ENCODE data around the gene ARHGAP22. TPM values are rescaled to one million over a fixed set of nuclear protein-coding genes. Genes with fewer than 3 reads are reported as not detected.

Gene ARHGAP22
- total RNA-seq, 1 donor from 2014 or later: 5.1 TPM

- Mint-ChIP-seq H3K27me3 (no peaks in the 10 kb centered on the region), H3K4me3 (no peak overlapping the region), H3K27ac (no peak overlapping the region), H3K36me3 (no peaks in the 10 kb centered on the region), H3K4me1 (ENCODE audit: unreplicated experiment) (peaks cover 9% of the 10 kb centered on the region), H3K9me3 (no peaks in the 10 kb centered on the region)
- TF ChIP-seq CTCF (conservative IDR thresholded peaks at IDR 0.05): no peak
- no peak for DNase-seq (ENCODE audit: extremely low spot score, unreplicated experiment)
Measured at GRCh38 chr10:48461623-48462481, 143.0 kb downstream of the ARHGAP22 start.

GRCh38 chr10:48460182-48460581 lies 144.7 kb downstream of the ARHGAP22 start:
- no peak for TF ChIP-seq CTCF (conservative IDR thresholded peaks at IDR 0.05)
- H3K27me3 Mint-ChIP-seq: no peaks in the 10 kb centered on the region

GRCh38 chr10:48459270-48460150 lies 145.4 kb downstream of the ARHGAP22 start:
- TF ChIP-seq CTCF (conservative IDR thresholded peaks at IDR 0.05): no peak
- H3K4me3 Mint-ChIP-seq: no peak overlapping the region
- no peak overlapping the region for H3K27ac Mint-ChIP-seq
- H3K4me1 Mint-ChIP-seq (ENCODE audit: unreplicated experiment): peaks cover 9% of the 10 kb centered on the region
- H3K27me3 Mint-ChIP-seq: no peaks in the 10 kb centered on the region
- H3K9me3 Mint-ChIP-seq: no peaks in the 10 kb centered on the region
- DNase-seq (ENCODE audit: extremely low spot score, unreplicated experiment): peak; percentile 62
- H3K36me3 Mint-ChIP-seq: no peaks in the 10 kb centered on the region

More at GRCh38 chr10:48460182-48460581, 144.7 kb downstream of the ARHGAP22 start:
- H3K27ac Mint-ChIP-seq: no peak overlapping the region
- H3K9me3 Mint-ChIP-seq: no peaks in the 10 kb centered on the region
- DNase-seq (ENCODE audit: extremely low spot score, unreplicated experiment): no peak
- H3K36me3 Mint-ChIP-seq: no peaks in the 10 kb centered on the region
- H3K4me3 Mint-ChIP-seq: no peak overlapping the region
- peaks cover 9% of the 10 kb centered on the region for H3K4me1 Mint-ChIP-seq (ENCODE audit: unreplicated experiment)

- no peak for TF ChIP-seq CTCF (conservative IDR thresholded peaks at IDR 0.05)
- no peaks in the 10 kb centered on the region for H3K36me3 Mint-ChIP-seq
- H3K4me1 Mint-ChIP-seq (ENCODE audit: unreplicated experiment): peaks cover 2% of the 10 kb centered on the region
- H3K27ac Mint-ChIP-seq: no peak overlapping the region
- DNase-seq (ENCODE audit: extremely low spot score, unreplicated experiment): no peak
- H3K4me3 Mint-ChIP-seq: no peak overlapping the region
- H3K9me3 Mint-ChIP-seq: no peaks in the 10 kb centered on the region
- no peaks in the 10 kb centered on the region for H3K27me3 Mint-ChIP-seq
Measured at GRCh38 chr10:48458662-48459048, 146.2 kb downstream of the ARHGAP22 start.

- no peaks in the 10 kb centered on the region for H3K36me3 Mint-ChIP-seq
- H3K27me3 Mint-ChIP-seq: no peaks in the 10 kb centered on the region
- no peaks in the 10 kb centered on the region for H3K9me3 Mint-ChIP-seq
- no peak for TF ChIP-seq CTCF (conservative IDR thresholded peaks at IDR 0.05)
- no peak overlapping the region for H3K27ac Mint-ChIP-seq
- H3K4me1 Mint-ChIP-seq (ENCODE audit: unreplicated experiment): no peaks in the 10 kb centered on the region
- no peak for DNase-seq (ENCODE audit: extremely low spot score, unreplicated experiment)
- no peak overlapping the region for H3K4me3 Mint-ChIP-seq
Measured at GRCh38 chr10:48457949-48458661, 146.8 kb downstream of the ARHGAP22 start.
